SJCRH30 (cell line): Measurements from ENCODE around the gene NEDD4L. TPM values are rescaled to one million over a fixed set of nuclear protein-coding genes. Genes with fewer than 3 reads are reported as not detected.
A peak's percentile ranks its signal among the peaks of the same experiment; 100 is the strongest.

Source experiments
- DNase-seq, 2 experiments: peaks; one replicate each; pipeline ENCODE4 v3.0.0-alpha.2; 2015 to 2020
- H3K27ac ChIP-seq: fragments of 250-450 bp; sonication (Bioruptor Pico); 2 replicates; pipeline ENCODE4 v1.5.1; 2020; ENCODE audit warnings: mild to moderate bottlenecking, moderate library complexity
- H3K27me3 ChIP-seq: fragments of 250-450 bp; sonication (Bioruptor Pico); 2 replicates; pipeline ENCODE4 v1.5.1; 2020; ENCODE audit warnings: mild to moderate bottlenecking, moderate library complexity
- H3K36me3 ChIP-seq: fragments of 250-450 bp; sonication (Bioruptor Pico); 2 replicates; pipeline ENCODE4 v1.5.1; 2020; ENCODE audit warnings: mild to moderate bottlenecking, moderate library complexity
- H3K4me1 ChIP-seq: fragments of 250-450 bp; sonication (Bioruptor Pico); 2 replicates; pipeline ENCODE4 v1.5.1; 2020; ENCODE audit warnings: mild to moderate bottlenecking, moderate library complexity
- H3K4me3 ChIP-seq: fragments of 250-450 bp; sonication (Bioruptor Pico); 2 replicates; pipeline ENCODE4 v1.5.1; 2020; ENCODE audit warnings: mild to moderate bottlenecking, moderate library complexity
- H3K9me3 ChIP-seq: fragments of 250-450 bp; sonication (Bioruptor Pico); replicated peaks from 2 replicates; pipeline ENCODE4 v1.5.1; 2020; ENCODE audit warnings: mild to moderate bottlenecking, moderate library complexity
- total RNA-seq: library from RNA; depleted of rRNA; stranded (reverse); fragments of >200 nt; shearing (Covaris generic); gene quantifications from 2 replicates; pipeline ENCODE4 v1.2.3, GENCODE V29; 2014

Gene NEDD4L
- total RNA-seq, 1 experiment from 2014 or later: 29.3 TPM

DNA sequence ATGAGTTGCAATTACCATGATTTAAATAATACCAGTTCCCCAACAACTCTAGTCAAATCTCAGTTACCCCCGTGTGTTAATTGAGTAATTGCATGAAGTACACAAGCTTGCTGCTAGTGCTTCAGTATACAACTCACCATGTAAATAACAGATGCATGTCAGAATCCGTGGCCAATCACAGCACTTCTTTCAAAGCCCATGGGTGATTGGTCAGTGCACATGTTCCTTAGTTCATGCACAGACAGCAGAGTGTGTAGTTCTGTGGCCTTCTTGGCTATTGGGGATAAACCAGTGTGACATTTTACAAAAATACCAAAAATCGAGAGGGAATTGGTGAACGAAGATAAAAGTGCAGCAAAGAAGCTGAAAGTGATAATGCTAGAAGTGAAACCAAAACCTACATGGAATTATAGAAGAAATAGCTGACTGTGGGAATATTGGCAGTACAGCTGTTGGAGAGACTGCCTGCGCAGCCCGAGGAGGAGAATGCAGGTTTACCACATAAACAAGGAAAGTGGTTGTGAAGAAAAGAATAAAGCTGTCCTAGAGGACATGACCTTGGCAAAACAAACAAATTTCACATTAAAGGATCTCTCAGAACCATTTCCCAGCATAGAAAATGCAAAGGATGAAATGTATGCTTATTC lies 59.4 kb downstream of the NEDD4L start:
- Histone ChIP-seq H3K4me1 (no peaks in the 10 kb centered on the region; the same call in 1 of the 2 replicates), H3K27me3 (no peaks in the 10 kb centered on the region), H3K36me3 (no peaks in the 10 kb centered on the region), H3K9me3 (no peaks in the 10 kb centered on the region), H3K27ac (no peak overlapping the region), H3K4me3 (no peak overlapping the region)
- peak in 1 of 2 experiments; percentile 23 for DNase-seq

DNA sequence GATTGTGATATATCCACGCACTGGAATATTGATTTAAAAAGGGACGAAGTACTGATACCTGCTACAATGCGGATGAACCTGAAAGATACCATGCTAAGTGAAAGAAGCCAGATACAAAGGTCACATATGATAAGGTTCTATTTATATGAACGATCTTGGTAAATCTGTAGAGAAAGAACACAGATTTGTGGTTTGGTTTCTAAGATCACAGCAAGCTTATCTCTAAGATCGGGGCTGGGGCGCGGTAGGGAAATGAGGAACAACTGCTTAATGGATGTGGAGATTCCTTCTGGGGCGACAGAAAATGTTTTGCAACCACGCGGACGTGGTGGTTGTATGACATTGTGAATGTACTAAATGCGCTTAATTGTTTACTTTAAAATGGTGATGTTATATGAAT lies 60.1 kb downstream of the NEDD4L start:
- H3K4me3 ChIP-seq: no peak overlapping the region
- DNase-seq: no peak
- no peaks in the 10 kb centered on the region for H3K27me3 ChIP-seq
- no peaks in the 10 kb centered on the region for H3K9me3 ChIP-seq
- H3K36me3 ChIP-seq: no peaks in the 10 kb centered on the region
- H3K4me1 ChIP-seq: no peaks in the 10 kb centered on the region; the same call in 1 of the 2 replicates
- no peak overlapping the region for H3K27ac ChIP-seq

DNA sequence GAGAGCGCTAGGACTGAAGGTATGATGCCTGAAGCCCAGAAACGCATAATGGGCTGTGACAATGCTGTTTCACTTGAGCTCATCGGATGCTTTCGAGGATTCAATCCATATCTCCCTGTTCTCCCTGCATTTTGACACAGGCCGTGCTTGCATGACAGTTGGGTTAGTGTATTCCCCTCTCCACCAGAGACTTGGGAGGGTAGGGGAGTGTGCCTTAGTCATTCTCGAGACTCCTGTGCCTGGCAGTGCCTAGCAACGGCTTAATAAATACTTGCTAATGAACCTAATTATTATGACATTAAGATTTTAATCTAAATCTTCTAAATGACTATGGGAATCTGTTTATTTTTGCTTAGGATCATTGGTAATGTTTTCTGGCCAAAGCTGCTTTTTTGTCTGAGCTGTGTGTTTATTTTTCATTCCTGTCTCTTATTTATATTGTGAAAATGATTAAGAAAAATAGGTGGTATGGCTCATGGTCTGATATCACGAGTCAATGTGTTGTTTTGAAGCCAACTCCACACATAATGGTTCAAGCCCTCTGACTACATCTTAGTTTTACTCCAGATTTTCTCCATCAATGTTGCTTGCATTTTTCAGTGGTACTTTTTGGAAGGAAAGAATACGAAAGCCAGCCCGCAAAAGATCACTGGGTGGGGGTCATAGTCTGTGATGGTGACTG lies 61.3 kb downstream of the NEDD4L start:
- no peak for DNase-seq
- Histone ChIP-seq H3K27me3 (no peaks in the 10 kb centered on the region), H3K27ac (no peak overlapping the region), H3K4me3 (no peak overlapping the region), H3K36me3 (no peaks in the 10 kb centered on the region), H3K9me3 (no peaks in the 10 kb centered on the region), H3K4me1 (no peaks in the 10 kb centered on the region; the same call in 1 of the 2 replicates)

DNA sequence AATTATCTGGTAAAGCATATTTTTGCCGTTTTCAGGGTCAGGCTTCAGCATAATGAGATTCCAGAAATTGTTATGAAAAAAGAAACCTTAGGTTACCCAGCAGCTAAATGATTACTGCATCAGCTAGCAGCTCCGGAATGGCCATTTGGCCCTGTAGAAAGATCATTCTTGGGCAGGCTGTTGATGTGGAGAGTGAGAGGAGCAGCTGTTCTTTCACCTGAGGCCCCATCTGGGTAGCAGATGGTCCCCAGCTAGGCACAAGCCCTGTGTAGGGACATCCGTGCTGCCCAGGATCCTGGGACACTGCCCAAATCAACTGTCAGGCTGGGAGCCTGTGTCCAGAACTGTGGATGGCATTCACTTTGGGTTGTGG lies 61.8 kb downstream of the NEDD4L start:
- no peak overlapping the region for H3K27ac ChIP-seq
- H3K9me3 ChIP-seq: no peaks in the 10 kb centered on the region
- H3K4me1 ChIP-seq: no peaks in the 10 kb centered on the region; the same call in 1 of the 2 replicates
- H3K4me3 ChIP-seq: no peak overlapping the region
- DNase-seq: peak; percentile 7 to 51
- no peaks in the 10 kb centered on the region for H3K36me3 ChIP-seq
- no peaks in the 10 kb centered on the region for H3K27me3 ChIP-seq

DNA sequence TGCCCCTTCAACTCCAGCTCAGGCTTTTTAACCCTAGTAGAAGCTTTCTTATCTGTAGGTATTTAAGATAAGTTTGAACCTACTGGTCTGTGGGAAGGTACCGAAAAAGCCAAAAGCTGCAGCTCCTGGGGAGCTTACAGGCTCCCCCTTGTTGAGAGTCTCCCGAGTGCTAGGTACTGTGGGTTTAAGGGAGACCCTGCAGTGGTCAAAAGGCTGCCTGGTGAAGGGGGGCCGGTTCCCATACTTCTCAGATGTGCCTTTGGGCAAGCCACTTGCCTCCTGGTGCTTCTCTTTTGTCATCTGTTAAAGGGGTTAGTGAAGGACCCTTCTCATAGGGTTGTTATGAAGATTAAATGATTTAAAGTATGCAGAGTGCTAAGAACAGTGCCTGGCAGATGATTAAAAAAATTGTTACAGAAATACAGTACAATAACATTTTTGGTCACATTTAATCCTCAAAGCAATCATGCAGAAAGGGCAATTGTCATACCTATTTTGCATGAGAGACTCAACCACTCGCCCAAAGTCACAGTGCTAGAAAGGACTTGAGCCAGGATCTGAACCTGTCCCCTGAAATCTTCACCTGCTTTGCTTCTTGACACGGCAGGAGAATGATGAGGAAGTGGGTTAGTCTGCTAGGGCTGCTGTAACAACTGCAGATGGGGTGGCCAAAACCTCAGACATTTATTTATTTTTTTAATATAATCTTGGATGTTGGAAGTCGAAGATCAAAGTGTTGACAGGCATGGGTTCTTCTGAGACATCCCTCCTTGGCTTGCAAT lies 62.5 kb downstream of the NEDD4L start:
- Histone ChIP-seq H3K4me1 (no peaks in the 10 kb centered on the region; the same call in 1 of the 2 replicates), H3K27ac (no peak overlapping the region), H3K36me3 (no peaks in the 10 kb centered on the region), H3K27me3 (no peaks in the 10 kb centered on the region), H3K4me3 (no peak overlapping the region), H3K9me3 (no peaks in the 10 kb centered on the region)
- no peak for DNase-seq

DNA sequence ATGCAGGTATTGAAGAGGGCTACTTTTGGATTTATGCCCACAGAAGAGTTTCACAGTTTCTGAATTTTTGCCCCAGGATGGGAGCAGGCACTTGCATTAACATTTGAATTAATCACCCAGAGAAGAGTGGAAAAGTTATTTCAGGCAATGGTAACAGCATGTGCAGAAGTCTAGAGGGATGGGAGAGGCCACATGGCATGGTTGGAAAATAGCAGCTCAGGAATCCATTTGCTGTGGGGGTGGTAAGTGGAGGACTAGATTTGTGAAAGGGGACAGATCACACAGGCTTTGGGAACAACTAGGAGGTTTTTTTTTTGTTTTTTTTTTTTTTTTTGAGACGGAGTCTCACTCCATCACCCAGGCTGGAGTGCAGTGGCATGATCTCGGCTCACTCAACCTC lies 65.2 kb downstream of the NEDD4L start:
- Histone ChIP-seq H3K27me3 (no peaks in the 10 kb centered on the region), H3K4me3 (no peak overlapping the region), H3K9me3 (no peaks in the 10 kb centered on the region), H3K36me3 (no peaks in the 10 kb centered on the region), H3K4me1 (no peaks in the 10 kb centered on the region; the same call in 1 of the 2 replicates), H3K27ac (no peak overlapping the region)
- no peak for DNase-seq

DNA sequence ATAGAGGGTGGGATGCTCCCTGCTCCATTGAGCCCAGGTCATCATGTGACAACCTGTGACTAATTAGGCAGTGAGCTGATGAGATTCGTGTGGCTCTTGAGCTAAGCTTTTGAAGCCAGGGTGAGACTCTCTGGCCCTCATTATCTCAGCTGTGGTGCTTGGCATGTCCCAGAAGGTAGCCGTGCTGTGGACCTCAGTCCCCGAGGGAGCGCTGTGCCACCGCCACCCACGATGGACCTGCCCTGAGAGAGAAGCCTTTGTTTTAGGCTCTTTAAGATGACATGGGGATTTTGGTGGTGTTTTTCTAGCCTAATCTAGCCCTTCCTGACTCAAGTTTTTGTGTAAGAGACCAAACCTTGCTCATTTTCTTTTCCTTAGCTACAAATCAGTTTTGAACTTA lies 66.4 kb downstream of the NEDD4L start:
- Histone ChIP-seq H3K27ac (no peak overlapping the region), H3K9me3 (no peaks in the 10 kb centered on the region), H3K4me1 (no peaks in the 10 kb centered on the region; the same call in 1 of the 2 replicates), H3K4me3 (no peak overlapping the region), H3K36me3 (no peaks in the 10 kb centered on the region), H3K27me3 (no peaks in the 10 kb centered on the region)
- no peak for DNase-seq

DNA sequence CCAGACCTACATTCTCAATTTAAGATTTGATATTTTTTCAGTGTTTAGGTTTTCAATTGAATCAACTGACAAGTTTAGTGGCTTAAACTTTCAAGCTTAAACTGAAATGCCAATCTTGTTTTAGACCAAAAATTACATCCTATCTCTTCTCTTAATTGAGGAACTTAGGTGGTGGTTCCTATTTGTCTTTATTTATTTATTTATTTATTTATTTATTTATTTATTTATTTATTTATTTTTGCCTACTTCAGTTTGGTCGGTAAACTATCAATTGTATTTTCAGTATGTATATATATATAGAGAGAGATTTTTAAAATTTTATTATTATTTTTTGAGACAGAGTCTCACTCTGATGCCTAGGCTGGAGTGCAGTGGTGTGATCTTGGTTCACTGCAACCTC lies 68.1 kb downstream of the NEDD4L start:
- Histone ChIP-seq H3K27me3 (no peaks in the 10 kb centered on the region), H3K36me3 (no peaks in the 10 kb centered on the region), H3K9me3 (no peaks in the 10 kb centered on the region), H3K4me1 (no peaks in the 10 kb centered on the region), H3K27ac (no peak overlapping the region), H3K4me3 (no peak overlapping the region)
- DNase-seq: no peak

DNA sequence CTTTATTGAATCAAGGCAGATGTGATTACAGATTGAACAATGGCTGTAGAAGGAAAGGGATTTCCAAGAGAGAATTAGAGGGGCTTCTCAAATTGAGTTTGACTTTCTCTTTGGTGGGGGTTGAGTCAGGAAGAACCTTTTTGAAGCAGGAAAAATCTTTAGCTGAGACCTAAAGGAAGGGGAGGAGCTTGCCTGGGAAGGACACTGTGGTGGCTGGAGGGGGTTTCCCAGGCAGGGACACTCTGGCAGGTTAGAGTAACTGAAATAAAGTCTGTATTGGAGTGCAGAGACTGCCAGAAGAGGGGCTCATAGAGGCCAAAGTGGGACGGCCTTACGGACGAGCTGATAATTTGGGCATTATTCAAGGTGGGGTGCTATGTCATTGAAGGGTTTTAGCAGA lies 69.3 kb downstream of the NEDD4L start:
- Histone ChIP-seq H3K27ac (no peak overlapping the region), H3K27me3 (no peaks in the 10 kb centered on the region), H3K4me1 (no peaks in the 10 kb centered on the region), H3K4me3 (no peak overlapping the region), H3K9me3 (no peaks in the 10 kb centered on the region), H3K36me3 (no peaks in the 10 kb centered on the region)
- no peak for DNase-seq

DNA sequence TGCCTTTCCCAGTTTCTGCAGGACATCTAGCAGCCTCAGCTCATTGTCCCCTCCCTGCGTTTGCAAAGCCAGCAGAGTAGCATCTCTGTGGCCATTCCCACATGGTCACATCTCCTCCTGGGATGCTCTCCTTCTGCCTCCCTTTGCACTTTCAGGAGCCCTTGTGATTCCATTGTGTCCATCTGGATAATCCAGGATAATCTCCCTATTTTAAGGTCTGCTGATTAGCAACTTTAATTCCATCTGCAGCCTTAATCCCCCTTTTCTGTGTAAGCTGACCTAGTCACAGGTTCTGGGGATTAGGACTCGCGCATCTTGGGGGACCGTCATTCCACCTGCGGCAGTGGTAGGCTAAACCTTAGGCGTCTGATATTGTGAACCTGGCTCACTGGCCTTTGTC lies 70.7 kb downstream of the NEDD4L start:
- no peak for DNase-seq
- Histone ChIP-seq H3K27ac (no peak overlapping the region), H3K36me3 (no peaks in the 10 kb centered on the region), H3K4me1 (no peaks in the 10 kb centered on the region), H3K4me3 (no peak overlapping the region), H3K27me3 (no peaks in the 10 kb centered on the region), H3K9me3 (no peaks in the 10 kb centered on the region)

DNA sequence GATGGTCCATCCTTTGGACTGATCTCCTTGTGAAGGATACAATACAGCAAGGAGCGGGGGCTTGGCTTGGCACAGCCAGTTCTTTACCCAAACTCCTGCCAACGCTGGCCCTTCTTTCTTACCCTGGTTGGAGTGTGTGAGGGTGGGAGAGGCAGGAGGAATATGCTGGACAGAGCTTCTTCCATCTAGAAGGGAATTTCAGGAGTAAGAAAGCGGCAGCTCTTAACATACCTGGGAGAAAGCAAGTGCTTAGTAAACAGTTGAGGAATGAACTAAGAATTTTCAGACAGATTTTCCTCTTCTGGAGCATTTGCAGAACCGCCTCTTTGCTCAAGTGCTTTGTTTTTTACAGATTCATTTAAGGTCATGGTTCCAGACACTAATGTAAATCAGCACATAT lies 72.8 kb downstream of the NEDD4L start:
- Histone ChIP-seq H3K4me1 (no peaks in the 10 kb centered on the region), H3K4me3 (no peak overlapping the region), H3K9me3 (no peaks in the 10 kb centered on the region), H3K36me3 (no peaks in the 10 kb centered on the region), H3K27me3 (no peaks in the 10 kb centered on the region), H3K27ac (no peak overlapping the region)
- DNase-seq: no peak

DNA sequence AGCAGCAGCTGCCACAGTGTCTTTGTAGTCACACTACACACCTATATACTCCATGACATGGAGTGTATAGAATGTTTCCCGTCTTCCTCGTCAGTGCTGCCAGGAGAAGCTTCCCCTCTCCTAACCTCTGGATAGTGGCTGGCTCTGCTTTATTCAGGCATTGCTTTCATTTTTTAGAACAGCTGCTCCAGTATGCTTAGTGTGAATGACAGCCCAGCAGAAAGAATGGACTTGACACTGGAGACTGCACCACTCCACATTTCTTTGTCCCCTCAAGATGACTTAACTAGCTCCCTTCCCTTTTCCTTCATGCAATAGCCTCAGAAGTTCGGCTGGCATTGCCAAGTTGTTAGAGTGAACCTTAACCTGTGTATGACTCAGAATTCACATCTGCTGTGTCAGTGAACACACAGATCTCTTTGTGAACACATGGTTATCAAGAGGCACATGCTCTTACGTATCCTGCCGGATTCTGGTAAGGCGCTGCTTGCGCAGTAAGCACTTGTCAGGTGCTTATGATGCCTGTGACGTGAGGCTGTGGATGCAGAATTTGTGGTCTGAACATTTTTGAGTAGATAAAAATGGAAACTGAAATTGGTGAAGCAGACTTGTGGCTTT lies 73.9 kb downstream of the NEDD4L start:
- no peaks in the 10 kb centered on the region for H3K36me3 ChIP-seq
- H3K4me1 ChIP-seq: no peaks in the 10 kb centered on the region
- no peak overlapping the region for H3K4me3 ChIP-seq
- no peaks in the 10 kb centered on the region for H3K9me3 ChIP-seq
- H3K27ac ChIP-seq: no peak overlapping the region
- H3K27me3 ChIP-seq: no peaks in the 10 kb centered on the region
- peak; percentile 14 to 46 for DNase-seq

DNA sequence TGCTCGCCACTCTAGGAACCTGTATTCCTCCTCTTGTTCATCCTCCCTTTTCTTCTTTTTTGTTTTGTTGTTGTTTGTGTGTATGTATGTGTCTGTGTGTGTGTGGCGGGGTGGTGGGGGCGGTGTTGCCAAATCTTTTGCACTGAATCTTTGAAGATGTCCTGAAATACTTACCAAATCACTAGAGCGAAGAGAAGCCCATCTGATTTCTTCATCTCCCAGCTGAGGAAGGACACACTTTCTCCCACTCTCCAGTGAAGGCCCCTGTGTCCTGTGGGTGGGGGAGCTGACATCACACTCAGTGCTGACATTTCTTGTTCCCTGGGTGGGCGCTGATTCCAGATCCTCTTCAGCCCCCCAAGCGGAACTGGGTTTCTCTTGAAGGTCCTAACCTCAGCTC lies 74.5 kb downstream of the NEDD4L start:
- Histone ChIP-seq H3K4me1 (no peaks in the 10 kb centered on the region), H3K27me3 (no peaks in the 10 kb centered on the region)
- DNase-seq: no peak

DNA sequence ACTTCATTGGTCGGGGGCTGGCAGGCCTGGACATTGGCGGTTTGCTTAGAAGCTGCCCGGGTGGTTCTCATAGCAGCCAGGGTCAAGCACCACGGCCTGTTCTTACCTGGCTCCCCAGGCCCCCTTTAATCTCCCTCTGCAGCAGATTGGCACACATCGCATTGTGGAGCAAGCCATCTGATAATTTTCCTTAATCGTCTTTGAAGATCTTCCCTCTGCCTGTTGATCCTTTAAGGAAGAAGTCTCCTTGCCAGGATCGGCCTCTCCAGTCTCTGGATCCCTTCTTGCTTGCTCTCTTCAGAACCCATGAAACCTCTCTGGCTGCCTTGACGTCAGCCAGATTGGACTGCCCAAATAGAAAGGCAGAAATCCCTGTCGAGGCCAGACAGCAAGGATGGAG lies 75.8 kb downstream of the NEDD4L start:
- H3K4me3 ChIP-seq: no peak overlapping the region
- H3K4me1 ChIP-seq: no peaks in the 10 kb centered on the region
- no peaks in the 10 kb centered on the region for H3K36me3 ChIP-seq

More for the DNA sequence above, 74.5 kb downstream of the NEDD4L start:
- Histone ChIP-seq H3K9me3 (no peaks in the 10 kb centered on the region), H3K4me3 (no peak overlapping the region), H3K27ac (no peak overlapping the region), H3K36me3 (no peaks in the 10 kb centered on the region)

DNA sequence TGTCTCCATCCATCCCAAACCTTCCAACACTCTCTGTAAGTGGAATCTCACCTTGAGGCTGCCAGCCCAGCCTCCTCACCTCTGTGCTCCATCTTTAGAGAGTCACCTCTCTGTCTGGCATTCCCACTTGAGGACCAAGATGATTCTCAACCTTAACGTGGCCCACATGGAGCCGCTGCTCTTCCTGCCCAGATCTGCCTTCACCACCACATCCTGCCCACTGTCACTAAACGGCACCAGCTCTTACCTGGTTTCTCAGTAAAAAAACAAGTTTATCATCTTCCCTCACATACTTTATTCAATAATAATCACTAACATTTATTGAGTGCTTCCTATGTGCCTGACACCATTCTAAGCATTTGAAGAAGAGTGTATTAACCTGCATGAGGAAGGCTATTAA lies 80.4 kb downstream of the NEDD4L start:
- H3K9me3 ChIP-seq: no peaks in the 10 kb centered on the region
- no peak for DNase-seq
- no peak overlapping the region for H3K4me3 ChIP-seq
- H3K36me3 ChIP-seq: no peaks in the 10 kb centered on the region
- H3K27ac ChIP-seq: no peak overlapping the region
- H3K27me3 ChIP-seq: no peaks in the 10 kb centered on the region
- no peaks in the 10 kb centered on the region for H3K4me1 ChIP-seq

More for the DNA sequence above, 75.8 kb downstream of the NEDD4L start:
- DNase-seq: no peak
- Histone ChIP-seq H3K9me3 (no peaks in the 10 kb centered on the region), H3K27me3 (no peaks in the 10 kb centered on the region), H3K27ac (no peak overlapping the region)
